ENCODE measurements around the gene NUMBL. TPM values are rescaled to one million over a fixed set of nuclear protein-coding genes. Genes with fewer than 3 reads are reported as not detected.
A peak's percentile ranks its signal among the peaks of the same experiment; 100 is the strongest.

The NUMBL gene
- total and polyA plus RNA-seq, 9 of the 15 experiments (the other 6 are each of a cell fraction or from before 2014, with no cell fraction given), result 0.39 to 38.6 (median 6.6) TPM

DNA sequence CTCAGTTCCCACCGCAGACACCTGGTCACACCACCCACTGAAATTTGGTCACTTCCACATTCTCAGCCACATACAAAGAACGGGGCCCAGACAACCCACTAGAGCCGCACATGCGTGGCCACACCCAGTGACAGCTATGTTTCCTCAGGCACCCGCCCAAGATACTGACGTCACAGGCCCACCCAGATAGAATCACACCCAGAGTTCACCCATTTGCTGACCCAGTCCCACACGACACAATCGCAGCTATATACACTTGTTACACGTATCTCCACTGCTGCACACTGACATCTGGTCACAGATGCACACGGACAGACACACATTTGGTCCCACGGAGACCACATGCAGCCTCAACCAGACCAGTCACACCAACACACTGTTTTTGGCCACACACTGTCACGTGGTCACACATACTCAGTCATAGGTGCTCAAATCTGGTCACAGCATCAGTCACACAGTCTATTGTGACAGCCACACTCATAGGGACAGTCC, 2.9 kb downstream of the NUMBL start (continued):
- TF ChIP-seq, protein P1, sequence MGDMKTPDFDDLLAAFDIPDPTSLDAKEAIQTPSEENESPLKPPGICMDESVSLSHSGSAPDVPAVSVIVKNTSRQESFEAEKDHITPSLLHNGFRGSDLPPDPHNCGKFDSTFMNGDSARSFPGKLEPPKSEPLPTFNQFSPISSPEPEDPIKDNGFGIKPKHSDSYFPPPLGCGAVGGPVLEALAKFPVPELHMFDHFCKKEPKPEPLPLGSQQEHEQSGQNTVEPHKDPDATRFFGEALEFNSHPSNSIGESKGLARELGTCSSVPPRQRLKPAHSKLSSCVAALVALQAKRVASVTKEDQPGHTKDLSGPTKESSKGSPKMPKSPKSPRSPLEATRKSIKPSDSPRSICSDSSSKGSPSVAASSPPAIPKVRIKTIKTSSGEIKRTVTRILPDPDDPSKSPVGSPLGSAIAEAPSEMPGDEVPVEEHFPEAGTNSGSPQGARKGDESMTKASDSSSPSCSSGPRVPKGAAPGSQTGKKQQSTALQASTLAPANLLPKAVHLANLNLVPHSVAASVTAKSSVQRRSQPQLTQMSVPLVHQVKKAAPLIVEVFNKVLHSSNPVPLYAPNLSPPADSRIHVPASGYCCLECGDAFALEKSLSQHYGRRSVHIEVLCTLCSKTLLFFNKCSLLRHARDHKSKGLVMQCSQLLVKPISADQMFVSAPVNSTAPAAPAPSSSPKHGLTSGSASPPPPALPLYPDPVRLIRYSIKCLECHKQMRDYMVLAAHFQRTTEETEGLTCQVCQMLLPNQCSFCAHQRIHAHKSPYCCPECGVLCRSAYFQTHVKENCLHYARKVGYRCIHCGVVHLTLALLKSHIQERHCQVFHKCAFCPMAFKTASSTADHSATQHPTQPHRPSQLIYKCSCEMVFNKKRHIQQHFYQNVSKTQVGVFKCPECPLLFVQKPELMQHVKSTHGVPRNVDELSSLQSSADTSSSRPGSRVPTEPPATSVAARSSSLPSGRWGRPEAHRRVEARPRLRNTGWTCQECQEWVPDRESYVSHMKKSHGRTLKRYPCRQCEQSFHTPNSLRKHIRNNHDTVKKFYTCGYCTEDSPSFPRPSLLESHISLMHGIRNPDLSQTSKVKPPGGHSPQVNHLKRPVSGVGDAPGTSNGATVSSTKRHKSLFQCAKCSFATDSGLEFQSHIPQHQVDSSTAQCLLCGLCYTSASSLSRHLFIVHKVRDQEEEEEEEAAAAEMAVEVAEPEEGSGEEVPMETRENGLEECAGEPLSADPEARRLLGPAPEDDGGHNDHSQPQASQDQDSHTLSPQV (IDR thresholded peaks at IDR 0.05), result peak; percentile 69; the same call in 1 of the 2 replicates
- TF ChIP-seq CBX3 (IDR thresholded peaks at IDR 0.05; ENCODE audit: borderline replicate concordance in 1 of 2, low read length in 2 of 2), result 0 out of 3 replicates have a peak, but pooled peaks of 1 of the 2 experiments have one; percentile 17
- no peak for TF ChIP-seq EHMT2 (IDR thresholded peaks at IDR 0.05)
- TF ChIP-seq, protein P2, sequence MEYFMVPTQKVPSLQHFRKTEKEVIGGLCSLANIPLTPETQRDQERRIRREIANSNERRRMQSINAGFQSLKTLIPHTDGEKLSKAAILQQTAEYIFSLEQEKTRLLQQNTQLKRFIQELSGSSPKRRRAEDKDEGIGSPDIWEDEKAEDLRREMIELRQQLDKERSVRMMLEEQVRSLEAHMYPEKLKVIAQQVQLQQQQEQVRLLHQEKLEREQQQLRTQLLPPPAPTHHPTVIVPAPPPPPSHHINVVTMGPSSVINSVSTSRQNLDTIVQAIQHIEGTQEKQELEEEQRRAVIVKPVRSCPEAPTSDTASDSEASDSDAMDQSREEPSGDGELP (CRISPR knock-in tag; IDR thresholded peaks at IDR 0.05; ENCODE audit: borderline replicate concordance), result peak; percentile 46; the same call in 1 of the 2 replicates
- no peak for TF ChIP-seq ZSCAN29 (IDR thresholded peaks at IDR 0.05)
- TF ChIP-seq POLR2A (conservative IDR thresholded peaks at IDR 0.05), result no peak; the same call in 1 of the 2 replicates
- TF ChIP-seq, protein P3, sequence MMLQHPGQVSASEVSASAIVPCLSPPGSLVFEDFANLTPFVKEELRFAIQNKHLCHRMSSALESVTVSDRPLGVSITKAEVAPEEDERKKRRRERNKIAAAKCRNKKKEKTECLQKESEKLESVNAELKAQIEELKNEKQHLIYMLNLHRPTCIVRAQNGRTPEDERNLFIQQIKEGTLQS (IDR thresholded peaks at IDR 0.05), result peak; percentile 73
- TF ChIP-seq, protein P3 (CRISPR knock-in tag; conservative IDR thresholded peaks at IDR 0.05), result no peak
- no peak for TF ChIP-seq ADNP (tag; IDR thresholded peaks at IDR 0.05)
- TF ChIP-seq PHB (CRISPR knock-in tag; IDR thresholded peaks at IDR 0.05), result no peak
- TF ChIP-seq, protein P4, sequence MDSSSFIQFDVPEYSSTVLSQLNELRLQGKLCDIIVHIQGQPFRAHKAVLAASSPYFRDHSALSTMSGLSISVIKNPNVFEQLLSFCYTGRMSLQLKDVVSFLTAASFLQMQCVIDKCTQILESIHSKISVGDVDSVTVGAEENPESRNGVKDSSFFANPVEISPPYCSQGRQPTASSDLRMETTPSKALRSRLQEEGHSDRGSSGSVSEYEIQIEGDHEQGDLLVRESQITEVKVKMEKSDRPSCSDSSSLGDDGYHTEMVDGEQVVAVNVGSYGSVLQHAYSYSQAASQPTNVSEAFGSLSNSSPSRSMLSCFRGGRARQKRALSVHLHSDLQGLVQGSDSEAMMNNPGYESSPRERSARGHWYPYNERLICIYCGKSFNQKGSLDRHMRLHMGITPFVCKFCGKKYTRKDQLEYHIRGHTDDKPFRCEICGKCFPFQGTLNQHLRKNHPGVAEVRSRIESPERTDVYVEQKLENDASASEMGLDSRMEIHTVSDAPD (CRISPR knock-in tag; IDR thresholded peaks at IDR 0.05), result no peak
- TF ChIP-seq, protein P5, sequence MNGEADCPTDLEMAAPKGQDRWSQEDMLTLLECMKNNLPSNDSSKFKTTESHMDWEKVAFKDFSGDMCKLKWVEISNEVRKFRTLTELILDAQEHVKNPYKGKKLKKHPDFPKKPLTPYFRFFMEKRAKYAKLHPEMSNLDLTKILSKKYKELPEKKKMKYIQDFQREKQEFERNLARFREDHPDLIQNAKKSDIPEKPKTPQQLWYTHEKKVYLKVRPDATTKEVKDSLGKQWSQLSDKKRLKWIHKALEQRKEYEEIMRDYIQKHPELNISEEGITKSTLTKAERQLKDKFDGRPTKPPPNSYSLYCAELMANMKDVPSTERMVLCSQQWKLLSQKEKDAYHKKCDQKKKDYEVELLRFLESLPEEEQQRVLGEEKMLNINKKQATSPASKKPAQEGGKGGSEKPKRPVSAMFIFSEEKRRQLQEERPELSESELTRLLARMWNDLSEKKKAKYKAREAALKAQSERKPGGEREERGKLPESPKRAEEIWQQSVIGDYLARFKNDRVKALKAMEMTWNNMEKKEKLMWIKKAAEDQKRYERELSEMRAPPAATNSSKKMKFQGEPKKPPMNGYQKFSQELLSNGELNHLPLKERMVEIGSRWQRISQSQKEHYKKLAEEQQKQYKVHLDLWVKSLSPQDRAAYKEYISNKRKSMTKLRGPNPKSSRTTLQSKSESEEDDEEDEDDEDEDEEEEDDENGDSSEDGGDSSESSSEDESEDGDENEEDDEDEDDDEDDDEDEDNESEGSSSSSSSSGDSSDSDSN (IDR thresholded peaks at IDR 0.05; ENCODE audit: borderline replicate concordance in 1 of 2, low read depth in 2 of 2, low read length in 2 of 2), result no peak
- 0 out of 2 replicates have a peak, but pooled peaks have one; percentile 19 for TF ChIP-seq SMC3 (conservative IDR thresholded peaks at IDR 0.05; ENCODE audit: insufficient read depth, low read depth, low read length)
- TF ChIP-seq PRMT5 (CRISPR knock-in tag; IDR thresholded peaks at IDR 0.05), result no peak
- no peak for TF ChIP-seq CSDE1 (IDR thresholded peaks at IDR 0.05)

All from K562 (cell line).